ENCODE measurements around the gene RBKS.

RBKS gene

DNA sequence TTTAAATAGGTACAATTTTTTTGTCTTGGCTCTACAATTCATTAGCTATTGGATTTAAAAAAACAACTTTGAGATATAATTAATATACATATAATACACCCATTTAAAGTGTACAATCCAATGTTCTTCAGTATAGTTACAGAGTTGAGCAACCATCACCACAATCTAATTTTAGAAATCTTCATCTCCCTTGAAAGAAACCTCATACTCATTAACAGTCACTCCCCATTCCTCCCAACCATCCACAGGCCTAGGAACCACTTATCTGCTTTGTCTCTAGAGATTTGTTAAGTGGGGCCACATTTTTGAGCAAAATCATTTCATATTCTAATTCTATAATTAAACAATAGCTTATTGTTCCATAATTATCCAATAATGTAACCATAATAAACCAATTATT, 86.0 kb downstream of the RBKS start:
- no peaks in the 10 kb centered on the region for H3K9me3 ChIP-seq (ENCODE audit: control insufficient read depth, insufficient read depth, low read depth, low read length)
- TF ChIP-seq ZBTB48 (tag by site-specific recombination; IDR thresholded peaks at IDR 0.05) = no peak
- TF ChIP-seq ZNF596 (tag by site-specific recombination; IDR thresholded peaks at IDR 0.05) = no peak
- no peak for TF ChIP-seq OSR2 (tag by site-specific recombination; IDR thresholded peaks at IDR 0.05)
- no peak for TF ChIP-seq ZNF707 (tag by site-specific recombination; IDR thresholded peaks at IDR 0.05)
- TF ChIP-seq ZNF747 (tag by site-specific recombination; IDR thresholded peaks at IDR 0.05) = no peak
- no peak for TF ChIP-seq ZNF391 (tag by site-specific recombination; IDR thresholded peaks at IDR 0.05; ENCODE audit: borderline replicate concordance, low read depth)
- no peak for TF ChIP-seq GFI1B (tag by site-specific recombination; IDR thresholded peaks at IDR 0.05)
- no peak for TF ChIP-seq ZNF670 (tag by site-specific recombination; IDR thresholded peaks at IDR 0.05; ENCODE audit: low read depth)
- TF ChIP-seq ZNF202 (tag by site-specific recombination; IDR thresholded peaks at IDR 0.05; ENCODE audit: borderline replicate concordance) = no peak
- POLR2A ChIA-PET = interaction anchor here (0.7 kb wide), 1 partner anchor 97 kb away, joined by 8 read pairs; no protein-coding TSS in a partner anchor
- H3K4me1 ChIP-seq (ENCODE audit: control insufficient read depth, insufficient read depth, low read length) = no peaks in the 10 kb centered on the region
- no peak overlapping the region for H3K4me3 ChIP-seq (ENCODE audit: low read depth, low read length)
- CTCF ChIA-PET = interaction anchor here (0.7 to 1.2 kb wide), 3 partner anchors 10 to 904 kb away, joined by 3 to 5 read pairs (median 3); no protein-coding TSS in a partner anchor
- no peak overlapping the region for H3K27ac ChIP-seq (ENCODE audit: extremely low read depth, low read depth, low read length)
- H3K36me3 ChIP-seq (ENCODE audit: control insufficient read depth in 2 of 2, insufficient read depth in 1 of 2, low read length in 2 of 2) = no peaks in the 10 kb centered on the region

DNA sequence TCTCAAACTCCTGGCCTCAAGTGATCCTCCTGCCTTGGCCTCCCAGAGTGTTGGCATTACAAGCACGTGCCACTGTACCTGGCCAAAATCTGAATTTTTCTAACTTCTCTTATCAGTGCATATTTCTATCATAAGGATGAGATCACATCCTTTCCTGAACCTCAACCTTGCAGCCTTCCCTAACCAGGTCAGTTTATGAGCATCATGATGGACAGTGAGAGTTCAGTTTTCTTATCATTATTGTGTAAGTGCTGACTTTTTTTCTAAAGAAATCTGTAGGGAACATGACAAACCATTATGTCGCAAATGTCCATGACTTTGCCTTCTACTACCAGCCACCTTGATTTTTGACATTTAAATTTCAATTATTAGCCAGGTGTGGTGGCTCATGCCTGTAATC, 87.1 kb downstream of the RBKS start:
- POLR2A ChIA-PET = no interaction called here
- H3K27ac ChIP-seq (ENCODE audit: extremely low read depth, low read depth, low read length) = no peak overlapping the region
- CTCF ChIA-PET = no interaction called here
- H3K4me3 ChIP-seq (ENCODE audit: low read depth, low read length) = no peak overlapping the region
- no peaks in the 10 kb centered on the region for H3K4me1 ChIP-seq (ENCODE audit: control insufficient read depth, insufficient read depth, low read length)
- TF ChIP-seq ZNF555 (tag by site-specific recombination; conservative IDR thresholded peaks at IDR 0.05) = no peak
- H3K9me3 ChIP-seq (ENCODE audit: control insufficient read depth, insufficient read depth, low read depth, low read length) = no peaks in the 10 kb centered on the region
- no peaks in the 10 kb centered on the region for H3K36me3 ChIP-seq (ENCODE audit: control insufficient read depth in 2 of 2, insufficient read depth in 1 of 2, low read length in 2 of 2)

DNA sequence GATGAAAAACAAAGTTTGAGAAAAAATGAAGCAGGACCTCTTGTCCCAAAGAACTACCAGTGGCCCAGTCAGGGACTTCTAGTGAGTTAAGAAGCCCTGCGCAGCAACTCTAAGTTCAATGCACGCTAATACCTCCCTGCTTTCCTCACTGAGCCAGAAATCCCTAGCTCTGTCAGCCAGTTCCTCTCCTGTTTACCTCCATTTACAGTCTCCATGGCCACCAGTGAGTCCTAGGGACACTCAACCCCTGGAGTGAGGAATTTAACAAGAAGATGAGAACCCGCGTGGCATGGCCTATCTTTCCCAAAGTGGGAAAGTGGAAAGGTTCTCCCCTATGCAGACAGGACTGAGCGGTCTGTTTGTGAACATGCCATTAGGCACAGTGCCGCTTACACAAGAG, 87.6 kb downstream of the RBKS start:
- Histone ChIP-seq H3K27ac (ENCODE audit: extremely low read depth, low read depth, low read length) (no peak overlapping the region), H3K4me3 (ENCODE audit: low read depth, low read length) (no peak overlapping the region), H3K36me3 (ENCODE audit: control insufficient read depth in 2 of 2, insufficient read depth in 1 of 2, low read length in 2 of 2) (no peaks in the 10 kb centered on the region), H3K4me1 (ENCODE audit: control insufficient read depth, insufficient read depth, low read length) (no peaks in the 10 kb centered on the region), H3K9me3 (ENCODE audit: control insufficient read depth, insufficient read depth, low read depth, low read length) (no peaks in the 10 kb centered on the region)
- CTCF ChIA-PET = interaction anchor here (1.0 kb wide), 1 partner anchor 98 kb away, joined by 4 read pairs; no protein-coding TSS in a partner anchor
- POLR2A ChIA-PET = no interaction called here
- TF ChIP-seq, protein P1, sequence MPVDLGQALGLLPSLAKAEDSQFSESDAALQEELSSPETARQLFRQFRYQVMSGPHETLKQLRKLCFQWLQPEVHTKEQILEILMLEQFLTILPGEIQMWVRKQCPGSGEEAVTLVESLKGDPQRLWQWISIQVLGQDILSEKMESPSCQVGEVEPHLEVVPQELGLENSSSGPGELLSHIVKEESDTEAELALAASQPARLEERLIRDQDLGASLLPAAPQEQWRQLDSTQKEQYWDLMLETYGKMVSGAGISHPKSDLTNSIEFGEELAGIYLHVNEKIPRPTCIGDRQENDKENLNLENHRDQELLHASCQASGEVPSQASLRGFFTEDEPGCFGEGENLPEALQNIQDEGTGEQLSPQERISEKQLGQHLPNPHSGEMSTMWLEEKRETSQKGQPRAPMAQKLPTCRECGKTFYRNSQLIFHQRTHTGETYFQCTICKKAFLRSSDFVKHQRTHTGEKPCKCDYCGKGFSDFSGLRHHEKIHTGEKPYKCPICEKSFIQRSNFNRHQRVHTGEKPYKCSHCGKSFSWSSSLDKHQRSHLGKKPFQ (tag by site-specific recombination; IDR thresholded peaks at IDR 0.05) = no peak
- no peak for TF ChIP-seq ZNF23 (tag by site-specific recombination; IDR thresholded peaks at IDR 0.05; ENCODE audit: borderline replicate concordance)
- no peak for TF ChIP-seq YY2 (tag by site-specific recombination; IDR thresholded peaks at IDR 0.05)
- TF ChIP-seq ZNF530 (tag by site-specific recombination; IDR thresholded peaks at IDR 0.05; ENCODE audit: low read depth) = no peak
- TF ChIP-seq, protein P2, sequence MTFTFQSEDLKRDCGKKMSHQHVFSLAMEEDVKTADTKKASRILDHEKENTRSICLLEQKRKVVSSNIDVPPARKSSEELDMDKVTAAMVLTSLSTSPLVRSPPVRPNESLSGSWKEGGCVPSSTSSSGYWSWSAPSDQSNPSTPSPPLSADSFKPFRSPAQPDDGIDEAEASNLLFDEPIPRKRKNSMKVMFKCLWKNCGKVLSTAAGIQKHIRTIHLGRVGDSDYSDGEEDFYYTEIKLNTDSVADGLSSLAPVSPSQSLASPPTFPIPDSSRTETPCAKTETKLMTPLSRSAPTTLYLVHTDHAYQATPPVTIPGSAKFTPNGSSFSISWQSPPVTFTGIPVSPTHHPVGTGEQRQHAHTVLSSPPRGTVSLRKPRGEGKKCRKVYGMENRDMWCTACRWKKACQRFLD (tag by site-specific recombination; IDR thresholded peaks at IDR 0.05) = no peak
- no peak for TF ChIP-seq ZNF473 (tag by site-specific recombination; IDR thresholded peaks at IDR 0.05)
- TF ChIP-seq, protein P3, sequence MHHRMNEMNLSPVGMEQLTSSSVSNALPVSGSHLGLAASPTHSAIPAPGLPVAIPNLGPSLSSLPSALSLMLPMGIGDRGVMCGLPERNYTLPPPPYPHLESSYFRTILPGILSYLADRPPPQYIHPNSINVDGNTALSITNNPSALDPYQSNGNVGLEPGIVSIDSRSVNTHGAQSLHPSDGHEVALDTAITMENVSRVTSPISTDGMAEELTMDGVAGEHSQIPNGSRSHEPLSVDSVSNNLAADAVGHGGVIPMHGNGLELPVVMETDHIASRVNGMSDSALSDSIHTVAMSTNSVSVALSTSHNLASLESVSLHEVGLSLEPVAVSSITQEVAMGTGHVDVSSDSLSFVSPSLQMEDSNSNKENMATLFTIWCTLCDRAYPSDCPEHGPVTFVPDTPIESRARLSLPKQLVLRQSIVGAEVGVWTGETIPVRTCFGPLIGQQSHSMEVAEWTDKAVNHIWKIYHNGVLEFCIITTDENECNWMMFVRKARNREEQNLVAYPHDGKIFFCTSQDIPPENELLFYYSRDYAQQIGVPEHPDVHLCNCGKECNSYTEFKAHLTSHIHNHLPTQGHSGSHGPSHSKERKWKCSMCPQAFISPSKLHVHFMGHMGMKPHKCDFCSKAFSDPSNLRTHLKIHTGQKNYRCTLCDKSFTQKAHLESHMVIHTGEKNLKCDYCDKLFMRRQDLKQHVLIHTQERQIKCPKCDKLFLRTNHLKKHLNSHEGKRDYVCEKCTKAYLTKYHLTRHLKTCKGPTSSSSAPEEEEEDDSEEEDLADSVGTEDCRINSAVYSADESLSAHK (tag by site-specific recombination; IDR thresholded peaks at IDR 0.05) = no peak
- no peak for TF ChIP-seq TRIM28 (IDR thresholded peaks at IDR 0.05; ENCODE audit: borderline replicate concordance, low read length)
- no peak for TF ChIP-seq SALL2 (tag by site-specific recombination; IDR thresholded peaks at IDR 0.05; ENCODE audit: borderline replicate concordance)
- TF ChIP-seq SP2 (tag by site-specific recombination; IDR thresholded peaks at IDR 0.05) = no peak
- no peak for TF ChIP-seq WT1 (tag by site-specific recombination; IDR thresholded peaks at IDR 0.05)
- TF ChIP-seq, protein P4, sequence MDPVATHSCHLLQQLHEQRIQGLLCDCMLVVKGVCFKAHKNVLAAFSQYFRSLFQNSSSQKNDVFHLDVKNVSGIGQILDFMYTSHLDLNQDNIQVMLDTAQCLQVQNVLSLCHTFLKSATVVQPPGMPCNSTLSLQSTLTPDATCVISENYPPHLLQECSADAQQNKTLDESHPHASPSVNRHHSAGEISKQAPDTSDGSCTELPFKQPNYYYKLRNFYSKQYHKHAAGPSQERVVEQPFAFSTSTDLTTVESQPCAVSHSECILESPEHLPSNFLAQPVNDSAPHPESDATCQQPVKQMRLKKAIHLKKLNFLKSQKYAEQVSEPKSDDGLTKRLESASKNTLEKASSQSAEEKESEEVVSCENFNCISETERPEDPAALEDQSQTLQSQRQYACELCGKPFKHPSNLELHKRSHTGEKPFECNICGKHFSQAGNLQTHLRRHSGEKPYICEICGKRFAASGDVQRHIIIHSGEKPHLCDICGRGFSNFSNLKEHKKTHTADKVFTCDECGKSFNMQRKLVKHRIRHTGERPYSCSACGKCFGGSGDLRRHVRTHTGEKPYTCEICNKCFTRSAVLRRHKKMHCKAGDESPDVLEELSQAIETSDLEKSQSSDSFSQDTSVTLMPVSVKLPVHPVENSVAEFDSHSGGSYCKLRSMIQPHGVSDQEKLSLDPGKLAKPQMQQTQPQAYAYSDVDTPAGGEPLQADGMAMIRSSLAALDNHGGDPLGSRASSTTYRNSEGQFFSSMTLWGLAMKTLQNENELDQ (tag by site-specific recombination; IDR thresholded peaks at IDR 0.05; ENCODE audit: low read depth) = no peak
- TF ChIP-seq ZNF785 (tag by site-specific recombination; IDR thresholded peaks at IDR 0.05) = no peak
- no peak for TF ChIP-seq ZBTB21 (tag by site-specific recombination; IDR thresholded peaks at IDR 0.05)
- no peak for TF ChIP-seq ZXDB (tag by site-specific recombination; IDR thresholded peaks at IDR 0.05)
- no peak for TF ChIP-seq ZNF544 (tag by site-specific recombination; IDR thresholded peaks at IDR 0.05)

All from HEK293 (cell line).